PC-9 (cell line): ENCODE results near the gene TMEM242. TPM values are rescaled to one million over a fixed set of nuclear protein-coding genes. Genes with fewer than 3 reads are reported as not detected.

Experiments used
- BruUV-seq: library from RNA; stranded (reverse); fragments of 400-500 nt; replicated peaks from 2 replicates; lab custom pipeline; 2021; lab: Mats Ljungman, UMichigan
- CTCF ChIA-PET: fragments of 300-600 bp; sonication (Branson Sonifier 250); formaldehyde crosslinking; loops from one replicate; lab custom pipeline; 2022; ENCODE audit warnings: antibody characterized with exemption; lab: Charles Lee
- POLR2A ChIA-PET: fragments of 300-600 bp; sonication (Branson Sonifier 250); formaldehyde crosslinking; loops from one replicate; lab custom pipeline; 2022; ENCODE audit warnings: antibody characterized with exemption; ENCODE audit not compliant: unreplicated experiment; lab: Charles Lee
- DNase-seq, 2 experiments: peaks; one replicate each; pipeline versions ENCODE4 v3.0.0 to v3.0.0-alpha.2; 2015 to 2022; ENCODE audit warnings: mixed read lengths in 1 of 2
- H2AFZ ChIP-seq: fragments of 200-600 bp; sonication (generic); 2 replicates; pipeline ENCODE4 v1.8.1; 2017; ENCODE audit warnings: antibody characterized with exemption
- H3F3A ChIP-seq: fragments of 200-600 bp; sonication (generic); 2 replicates; pipeline ENCODE4 v1.8.1; 2017; ENCODE audit warnings: antibody characterized with exemption, mild to moderate bottlenecking, low read depth; ENCODE audit not compliant: insufficient read depth
- H3K27ac ChIP-seq: fragments of 200-600 bp; sonication (generic); 2 replicates; pipeline ENCODE4 v1.6.1; 2016; ENCODE audit warnings: mixed run types
- H3K27me3 ChIP-seq: fragments of 200-600 bp; sonication (generic); 2 replicates; pipeline ENCODE4 v1.6.1; 2016; ENCODE audit warnings: low read depth, mixed run types; ENCODE audit not compliant: insufficient read depth
- H3K36me3 ChIP-seq: fragments of 200-600 bp; sonication (generic); 2 replicates; pipeline ENCODE4 v1.6.1; 2016; ENCODE audit warnings: low read depth, mixed run types
- H3K4me1 ChIP-seq: fragments of 200-600 bp; sonication (generic); replicated peaks from 2 replicates; pipeline ENCODE4 v1.6.1; 2016; ENCODE audit warnings: mixed run types; ENCODE audit not compliant: insufficient read depth
- H3K4me2 ChIP-seq: fragments of 200-600 bp; sonication (generic); 2 replicates; pipeline ENCODE4 v1.6.1; 2017; ENCODE audit warnings: mixed run types
- H3K4me3 ChIP-seq: fragments of 200-600 bp; sonication (generic); 2 replicates; pipeline ENCODE4 v1.6.1; 2016; ENCODE audit warnings: mixed run types
- H3K79me2 ChIP-seq: fragments of 200-600 bp; sonication (generic); 2 replicates; pipeline ENCODE4 v1.6.1; 2017; ENCODE audit warnings: low read depth, mixed run types
- H3K9me2 ChIP-seq: fragments of 200-600 bp; sonication (generic); 2 replicates; pipeline ENCODE4 v1.8.1; 2017; ENCODE audit warnings: mild to moderate bottlenecking; ENCODE audit not compliant: insufficient read depth
- H3K9me3 ChIP-seq: fragments of 200-600 bp; sonication (generic); 2 replicates; pipeline ENCODE4 v1.8.1; 2016; ENCODE audit warnings: low read depth; ENCODE audit not compliant: insufficient read depth
- H4K20me1 ChIP-seq: fragments of 200-600 bp; sonication (generic); 2 replicates; pipeline ENCODE4 v1.8.1; 2017; ENCODE audit not compliant: insufficient read depth
- EZH2 ChIP-seq: fragments of 200-600 bp; sonication (generic); IDR thresholded peaks from 2 replicates; pipeline ENCODE4 v1.8.0; 2017; ENCODE audit warnings: antibody characterized with exemption, low read depth
- intact Hi-C: fragments of 100-400 bp; cut with micrococcal nuclease; formaldehyde crosslinking; loops from one replicate; pipeline ENCODE4 v1.10.0; 2022; ENCODE audit not compliant: unreplicated experiment
- total RNA-seq: library from RNA; stranded (reverse); gene quantifications from 2 replicates; pipeline ENCODE4 v1.2.3, GENCODE V29; 2021
- TF ChIP-seq, protein P1 (sequence below): fragments of 200-600 bp; sonication (generic); conservative IDR thresholded peaks from 2 replicates; pipeline ENCODE4 v1.6.1; 2017; ENCODE audit warnings: mixed run types, antibody characterized with exemption, mild to moderate bottlenecking, moderate library complexity

TMEM242 gene
- total RNA-seq, 1 experiment from 2014 or later = 8.1 TPM

DNA sequence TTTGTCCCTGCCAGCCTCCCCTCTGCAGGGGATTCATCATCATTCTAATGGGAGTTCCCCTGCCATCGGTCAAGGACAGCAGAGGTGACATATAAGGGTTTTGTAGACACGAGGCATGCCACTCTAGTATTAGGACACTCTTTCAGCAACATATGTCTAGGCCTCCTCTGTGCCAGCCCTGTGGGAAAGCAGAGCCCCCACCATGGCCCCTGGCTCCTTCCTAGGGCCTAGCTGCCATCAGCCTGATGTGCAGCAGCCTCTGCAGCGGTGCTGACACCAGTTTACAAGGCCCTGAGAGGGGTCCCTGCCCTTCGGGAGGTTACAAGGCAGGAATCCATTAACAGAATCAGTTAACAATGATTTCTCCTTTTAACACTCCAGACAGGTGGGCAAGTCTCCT lies 32.5 kb downstream of the TMEM242 start:
- CTCF ChIA-PET = no interaction called here
- Histone ChIP-seq H2AFZ (no peak overlapping the region), H3K4me1 (no peaks in the 10 kb centered on the region), H3K4me3 (no peak overlapping the region), H3K27me3 (no peaks in the 10 kb centered on the region), H4K20me1 (0 out of 2 replicates have a peak, but pooled peaks cover 4% of the 10 kb centered on the region), H3K27ac (no peak overlapping the region), H3K79me2 (no peaks in the 10 kb centered on the region), H3K9me2 (no peaks in the 10 kb centered on the region), H3F3A (no peaks in the 10 kb centered on the region), H3K9me3 (no peaks in the 10 kb centered on the region), H3K4me2 (no peak overlapping the region), H3K36me3 (0 out of 2 replicates have a peak, but pooled peaks cover 3% of the 10 kb centered on the region)
- POLR2A ChIA-PET = no interaction called here
- BruUV-seq = no TSS peak
- no peak for TF ChIP-seq EZH2
- TF ChIP-seq, protein P1, sequence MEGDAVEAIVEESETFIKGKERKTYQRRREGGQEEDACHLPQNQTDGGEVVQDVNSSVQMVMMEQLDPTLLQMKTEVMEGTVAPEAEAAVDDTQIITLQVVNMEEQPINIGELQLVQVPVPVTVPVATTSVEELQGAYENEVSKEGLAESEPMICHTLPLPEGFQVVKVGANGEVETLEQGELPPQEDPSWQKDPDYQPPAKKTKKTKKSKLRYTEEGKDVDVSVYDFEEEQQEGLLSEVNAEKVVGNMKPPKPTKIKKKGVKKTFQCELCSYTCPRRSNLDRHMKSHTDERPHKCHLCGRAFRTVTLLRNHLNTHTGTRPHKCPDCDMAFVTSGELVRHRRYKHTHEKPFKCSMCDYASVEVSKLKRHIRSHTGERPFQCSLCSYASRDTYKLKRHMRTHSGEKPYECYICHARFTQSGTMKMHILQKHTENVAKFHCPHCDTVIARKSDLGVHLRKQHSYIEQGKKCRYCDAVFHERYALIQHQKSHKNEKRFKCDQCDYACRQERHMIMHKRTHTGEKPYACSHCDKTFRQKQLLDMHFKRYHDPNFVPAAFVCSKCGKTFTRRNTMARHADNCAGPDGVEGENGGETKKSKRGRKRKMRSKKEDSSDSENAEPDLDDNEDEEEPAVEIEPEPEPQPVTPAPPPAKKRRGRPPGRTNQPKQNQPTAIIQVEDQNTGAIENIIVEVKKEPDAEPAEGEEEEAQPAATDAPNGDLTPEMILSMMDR = no peak
- DNase-seq = no peak
- intact Hi-C loops = no loop called here

DNA sequence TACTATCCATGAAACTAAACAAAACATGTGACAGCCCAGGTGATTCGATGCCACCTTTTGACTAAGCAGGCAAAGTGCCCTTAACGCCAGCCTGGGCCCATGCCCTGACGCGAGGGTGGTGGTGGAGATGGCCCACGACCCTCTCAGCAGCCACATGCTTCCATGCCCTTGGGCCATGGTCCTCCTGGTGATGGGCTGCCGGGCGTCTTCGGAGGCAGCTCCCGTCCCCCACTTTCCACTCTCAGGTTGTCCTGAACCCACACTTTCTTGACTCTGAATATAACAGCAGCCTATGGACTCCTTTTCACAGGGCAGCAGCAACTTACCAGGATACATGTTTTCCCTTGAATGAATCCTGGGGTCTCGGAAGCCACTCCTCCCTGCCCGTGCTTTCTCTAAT lies 33.6 kb downstream of the TMEM242 start:
- Histone ChIP-seq H3F3A (no peaks in the 10 kb centered on the region), H4K20me1 (0 out of 2 replicates have a peak, but pooled peaks cover 2% of the 10 kb centered on the region), H3K4me2 (no peak overlapping the region), H3K9me2 (no peaks in the 10 kb centered on the region), H3K27me3 (no peaks in the 10 kb centered on the region), H3K79me2 (no peaks in the 10 kb centered on the region), H3K9me3 (no peaks in the 10 kb centered on the region), H3K36me3 (0 out of 2 replicates have a peak, but pooled peaks cover 3% of the 10 kb centered on the region), H3K27ac (no peak overlapping the region), H3K4me3 (no peak overlapping the region), H3K4me1 (no peaks in the 10 kb centered on the region), H2AFZ (no peak overlapping the region)
- ChIA-PET POLR2A (no interaction called here), CTCF (no interaction called here)
- TF ChIP-seq, protein P1 = no peak
- TF ChIP-seq EZH2 = no peak
- intact Hi-C loops = no loop called here
- BruUV-seq = no TSS peak
- no peak for DNase-seq

DNA sequence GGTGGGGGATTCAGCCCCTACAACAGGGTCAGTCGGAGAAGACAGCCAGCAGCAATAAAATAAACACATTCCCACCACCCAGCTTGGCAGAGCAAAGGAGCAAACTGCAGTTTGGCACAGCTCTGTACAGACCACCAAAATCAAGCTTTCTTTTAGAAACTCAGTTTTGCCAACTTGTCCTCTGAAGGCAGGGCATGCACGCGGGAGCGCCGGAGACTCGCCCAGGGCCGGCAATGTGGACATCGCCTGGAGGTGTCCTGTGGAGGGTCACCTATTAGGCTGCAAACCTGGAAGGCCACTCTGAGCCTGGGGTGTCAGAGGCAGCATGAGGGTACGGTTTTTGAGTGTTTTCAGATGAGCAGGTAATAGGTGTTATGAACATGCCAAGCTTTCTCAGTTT lies 34.7 kb downstream of the TMEM242 start:
- Histone ChIP-seq H3K79me2 (no peaks in the 10 kb centered on the region), H3K27ac (no peak overlapping the region), H4K20me1 (no peaks in the 10 kb centered on the region), H3K36me3 (0 out of 2 replicates have a peak, but pooled peaks cover 3% of the 10 kb centered on the region), H3K4me1 (no peaks in the 10 kb centered on the region), H3F3A (no peaks in the 10 kb centered on the region), H3K27me3 (no peaks in the 10 kb centered on the region), H3K9me2 (no peaks in the 10 kb centered on the region), H3K4me2 (no peak overlapping the region), H3K9me3 (no peaks in the 10 kb centered on the region), H3K4me3 (no peak overlapping the region), H2AFZ (no peak overlapping the region)
- DNase-seq = no peak
- POLR2A ChIA-PET = no interaction called here
- TF ChIP-seq EZH2 = no peak
- TF ChIP-seq, protein P1 = no peak
- CTCF ChIA-PET = no interaction called here
- no TSS peak for BruUV-seq
- intact Hi-C loops = no loop called here
